Left renal cortex interstitium (tissue), 4 donors: ENCODE measurements around the gene LRRC4C. TPM values are rescaled to one million over a fixed set of nuclear protein-coding genes. Genes with fewer than 3 reads are reported as not detected.
"Not testable (repeated sequence)": the region's sequence is repeated elsewhere in the genome, so short reads cannot be mapped to it uniquely, and the experiment has no call there.

Experiments used
- DNase-seq, 4 donors: peaks; one replicate each; pipeline ENCODE4 v3.0.0-alpha.2; 2013; ENCODE audit warnings: low read depth in 4 of 4, low spot score in 2 of 4, missing footprints in 1 of 4
- polyA plus RNA-seq, 4 donors: library from polyadenylated mRNA; unstranded; fragments of 120-200 nt; gene quantifications; one replicate each; pipeline ENCODE4 v1.2.1, GENCODE V29; 2013; ENCODE audit not compliant: insufficient read length in 4 of 4

LRRC4C gene
- polyA plus RNA-seq, 4 donors, result 12.8 to 15.3 (median 14.6) TPM

DNA sequence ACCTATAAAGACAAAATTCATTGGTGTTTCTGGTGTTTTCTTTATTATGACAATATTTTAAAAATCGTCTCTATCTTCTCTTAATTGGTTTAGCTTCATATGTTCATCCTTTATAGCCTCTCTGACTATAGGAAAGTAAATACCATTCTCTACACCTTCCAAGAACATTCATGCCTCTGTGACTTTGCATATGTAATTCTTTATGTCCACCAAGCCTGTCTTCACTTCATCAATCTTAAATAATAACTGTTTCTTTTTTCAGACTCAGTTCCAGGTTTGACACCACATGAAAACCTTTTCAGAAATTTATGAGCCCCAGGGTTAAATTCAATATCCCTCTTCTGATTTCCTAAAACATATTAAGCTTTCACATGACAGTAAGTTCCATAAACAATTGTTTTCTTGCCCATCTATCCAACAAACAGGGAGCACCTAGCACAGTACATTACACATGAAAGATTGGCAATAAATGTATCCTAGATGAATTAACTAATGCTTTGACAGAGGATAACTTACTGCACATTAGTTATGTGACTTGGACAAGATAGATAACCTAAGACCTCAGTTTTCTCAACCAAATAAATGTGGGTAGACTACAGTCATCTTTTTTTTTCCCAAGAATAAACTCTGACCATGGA is 886.1 kb downstream of the LRRC4C start:
- no peak for DNase-seq

DNA sequence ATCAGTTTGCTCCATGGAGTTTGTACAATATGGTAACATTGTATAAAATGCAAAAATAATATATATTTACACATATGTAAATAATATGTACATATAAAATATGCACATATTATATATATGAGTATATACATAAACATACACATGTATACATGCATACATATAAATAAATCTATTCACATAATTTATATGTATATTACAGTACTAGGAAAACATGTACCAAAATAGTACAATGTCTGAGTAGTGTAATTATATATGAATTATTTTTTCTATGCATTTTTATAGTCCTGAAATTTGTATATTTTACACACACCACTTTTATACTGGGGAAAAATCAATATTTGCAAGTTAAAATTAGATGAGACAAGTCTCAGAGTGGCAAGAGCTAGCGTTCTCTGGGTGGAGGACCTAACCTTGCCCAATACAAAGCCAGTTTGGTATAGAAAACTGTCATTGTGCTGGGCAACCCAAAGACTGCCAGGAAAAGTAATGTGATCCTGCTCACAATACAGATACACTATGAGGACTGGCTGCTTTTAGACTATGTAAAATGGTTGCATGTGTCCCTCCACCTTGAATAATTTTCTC is 889.4 kb downstream of the LRRC4C start:
- DNase-seq, result no peak

DNA sequence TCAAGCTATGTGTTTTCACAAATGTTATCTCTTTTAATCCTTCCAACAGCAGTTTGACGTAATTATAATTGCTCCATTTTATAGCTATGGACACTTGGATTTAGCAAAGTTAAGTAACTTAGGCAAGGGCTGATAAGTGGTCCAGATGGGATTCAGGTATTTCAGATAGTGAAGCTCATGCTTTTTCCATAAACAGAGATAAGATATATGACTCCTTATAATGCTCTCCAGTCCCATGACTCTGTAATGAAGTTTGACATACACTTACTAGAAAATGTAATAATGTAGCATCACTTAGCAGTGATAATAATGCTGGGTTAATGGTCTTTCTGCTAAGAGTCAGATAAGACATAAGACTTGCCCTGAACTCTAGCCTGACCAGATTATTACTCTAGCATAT is 892.1 kb downstream of the LRRC4C start:
- no peak for DNase-seq

DNA sequence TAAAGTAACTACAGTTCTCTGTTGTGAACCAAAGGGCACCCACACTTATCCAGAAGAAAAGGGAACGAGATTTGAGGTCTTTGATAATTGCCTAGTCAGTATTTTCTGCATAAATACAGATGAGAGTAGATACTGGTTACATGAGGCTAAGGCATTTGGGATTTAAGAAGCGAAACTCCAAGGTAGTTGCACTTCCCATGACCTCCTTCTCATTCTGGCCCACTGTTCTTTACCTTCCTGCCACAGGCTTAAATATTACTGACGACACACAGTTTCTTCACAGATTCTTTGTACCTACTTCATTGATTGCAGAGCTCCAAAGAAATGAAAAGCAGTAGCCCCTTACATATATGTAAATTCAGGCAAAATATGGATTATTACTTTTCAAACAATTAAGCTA is 915.3 kb downstream of the LRRC4C start:
- no peak for DNase-seq

DNA sequence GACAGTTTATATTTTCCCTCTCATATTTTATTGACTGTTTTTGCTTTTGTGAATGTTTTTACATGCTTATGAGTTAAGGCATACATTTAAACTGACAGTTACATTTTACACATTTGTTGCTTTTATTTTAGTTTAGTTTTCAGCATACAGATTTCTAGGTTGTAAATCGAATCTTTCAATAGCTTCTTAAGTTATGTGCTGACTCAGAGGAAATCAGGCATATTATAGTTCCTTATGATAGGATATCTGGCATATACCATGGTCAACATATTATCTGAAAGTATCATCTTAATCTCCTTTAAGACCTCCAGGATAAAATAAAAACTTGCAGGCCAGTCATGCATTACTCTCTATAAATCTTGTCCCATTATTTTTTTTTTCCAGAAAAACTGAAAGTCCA is 916.6 kb downstream of the LRRC4C start:
- DNase-seq, result no peak

DNA sequence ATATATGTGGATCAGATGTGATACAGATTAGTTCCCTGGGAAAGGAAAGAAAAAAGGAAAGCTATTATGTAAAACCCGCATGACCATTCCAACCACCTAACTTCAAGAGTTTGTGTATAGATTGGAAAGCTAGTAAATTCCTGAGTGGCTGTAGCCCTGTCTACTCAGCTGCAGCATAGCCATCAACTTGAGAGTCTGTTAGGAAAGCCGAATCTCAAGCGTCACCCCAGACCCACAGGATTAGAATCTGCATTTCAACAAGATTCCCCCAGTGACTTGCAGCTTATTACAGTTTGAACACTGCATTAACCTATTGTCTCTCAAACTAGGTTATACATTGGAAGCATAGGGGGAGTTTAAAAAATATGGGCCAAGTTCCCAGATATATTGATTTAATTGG is 921.7 kb downstream of the LRRC4C start:
- DNase-seq, result no peak

DNA sequence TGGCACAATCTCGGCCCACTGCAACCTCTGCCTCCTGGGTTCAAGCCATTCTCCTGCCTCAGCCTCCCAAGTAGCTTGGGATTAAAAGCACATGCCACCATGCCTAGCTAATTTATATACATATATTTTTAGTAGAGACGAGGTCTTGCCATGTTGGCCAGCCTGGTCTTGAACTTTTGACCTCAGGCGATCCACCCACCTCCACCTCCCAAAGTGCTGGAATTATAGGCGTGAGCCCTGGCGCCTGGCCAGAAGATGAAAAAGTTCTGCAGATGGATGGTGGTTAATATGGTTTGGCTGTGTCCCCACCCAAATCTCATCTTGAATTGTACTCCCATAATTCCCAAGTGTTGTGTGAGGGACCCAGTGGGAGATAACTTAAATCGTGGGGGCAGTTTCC is 937.4 kb downstream of the LRRC4C start:
- DNase-seq, result not testable (repeated sequence)

DNA sequence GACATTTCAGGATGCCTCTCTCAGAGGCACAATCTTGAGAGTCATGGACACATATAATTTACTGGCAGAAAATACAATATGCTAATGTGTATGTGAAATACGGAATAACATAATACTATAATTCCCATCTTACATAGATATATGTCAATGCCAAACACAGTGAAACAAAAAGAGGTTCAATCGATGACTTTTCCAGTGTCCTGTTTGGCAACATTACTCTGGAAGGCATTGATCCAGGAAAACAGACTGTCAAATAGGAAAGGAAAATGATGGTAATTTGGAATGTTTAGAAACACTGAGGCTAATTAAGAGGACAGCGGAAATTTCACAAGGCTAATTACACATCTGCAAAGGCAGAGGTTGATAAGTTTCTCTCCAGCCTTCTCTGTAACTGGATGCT is 942.3 kb downstream of the LRRC4C start:
- no peak for DNase-seq

DNA sequence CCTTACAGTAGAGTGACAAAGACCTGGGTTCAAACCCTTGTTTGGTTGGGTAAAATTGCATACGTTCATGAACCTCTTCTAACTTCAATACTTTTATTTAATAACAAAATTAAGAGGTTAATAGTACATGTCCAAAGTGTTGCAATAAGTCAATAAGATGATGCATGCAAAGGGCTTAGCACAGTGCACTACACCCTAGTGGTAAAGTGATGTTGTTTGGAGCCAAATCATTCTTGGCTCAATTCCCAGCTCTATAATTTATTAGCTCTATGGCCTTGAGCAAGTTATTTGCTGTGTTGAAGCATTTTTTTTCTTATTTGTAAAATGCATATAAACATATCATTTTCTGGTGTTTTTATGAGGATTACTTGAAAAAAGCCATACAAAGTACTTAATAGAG is 945.3 kb downstream of the LRRC4C start:
- DNase-seq, result peak in 3 of 4 donors; percentile 8 to 20 (median 11)

DNA sequence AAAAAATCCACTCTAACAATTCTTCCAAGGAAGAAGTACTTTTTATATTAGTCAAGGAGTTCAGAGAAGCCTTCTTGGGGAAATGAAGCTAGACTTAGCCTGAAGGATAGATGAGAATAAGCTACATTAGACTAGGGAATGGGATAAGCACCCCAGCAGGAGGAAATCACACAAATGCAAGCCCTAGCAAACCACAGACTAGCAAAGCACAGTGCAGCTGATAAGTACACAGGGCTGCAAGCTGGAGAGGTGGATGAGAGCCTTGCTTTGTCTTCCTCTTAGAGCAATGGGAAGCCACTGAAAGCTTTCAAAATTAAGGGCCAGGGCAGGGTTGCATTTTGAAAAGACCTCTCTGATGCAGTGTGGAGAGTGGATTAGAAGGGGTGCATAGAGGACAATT is 946.2 kb downstream of the LRRC4C start:
- DNase-seq, result no peak

DNA sequence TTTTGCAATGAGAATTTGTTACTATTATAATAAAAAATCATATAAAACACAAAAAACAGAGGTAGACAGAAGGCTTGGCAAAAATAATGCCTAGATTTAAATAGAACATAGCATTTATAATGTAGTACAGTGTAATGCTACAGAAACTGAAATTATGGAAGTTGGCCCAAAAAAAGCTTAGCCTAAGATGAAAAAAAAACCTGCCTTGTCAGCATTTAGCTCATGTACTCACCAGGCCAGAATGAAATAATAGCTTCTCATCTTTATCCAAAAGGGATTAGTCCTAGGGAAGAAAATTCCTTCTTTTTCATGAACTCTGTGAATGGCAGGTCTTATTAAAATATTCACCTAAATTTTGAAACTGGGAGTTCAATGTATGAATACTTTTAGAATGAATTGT is 951.1 kb downstream of the LRRC4C start:
- DNase-seq, result no peak

DNA sequence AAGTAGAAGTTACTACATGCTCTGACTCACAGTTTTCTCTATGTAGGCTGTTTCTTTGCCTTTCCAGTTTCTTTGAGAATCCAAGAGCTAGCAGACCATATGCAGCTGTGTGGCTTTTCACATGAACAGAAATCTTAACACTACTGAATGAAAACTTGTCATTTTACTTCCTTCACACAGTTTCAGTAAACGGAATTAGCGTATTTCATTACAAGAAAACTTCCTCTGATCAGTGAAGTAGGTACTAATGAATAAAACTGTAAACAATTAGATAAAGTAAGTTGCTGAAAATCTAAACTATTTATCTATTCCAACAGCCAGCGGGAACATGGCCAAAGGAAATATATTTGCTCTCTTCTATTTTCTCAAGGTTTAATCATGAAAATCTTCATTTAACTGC is 953.2 kb downstream of the LRRC4C start:
- DNase-seq, result no peak

DNA sequence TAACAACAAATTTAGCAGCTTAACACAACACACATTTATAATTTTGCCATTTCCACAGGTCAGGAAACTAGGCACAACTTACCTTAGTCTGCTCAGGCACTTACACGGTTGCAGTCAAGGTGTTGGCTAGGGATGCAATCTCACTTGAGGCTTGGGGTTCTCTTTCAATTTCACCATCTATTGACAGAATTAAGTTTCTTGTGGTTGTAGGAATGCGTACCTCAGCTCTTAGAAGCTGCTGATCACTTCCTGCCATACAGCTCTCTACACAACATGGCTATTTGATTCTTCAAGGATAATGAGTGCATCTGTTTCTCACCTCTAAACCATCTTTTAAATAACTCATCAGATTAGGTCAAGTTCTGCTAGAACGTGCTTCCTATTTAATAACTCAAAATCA is 968.1 kb downstream of the LRRC4C start:
- no peak for DNase-seq

DNA sequence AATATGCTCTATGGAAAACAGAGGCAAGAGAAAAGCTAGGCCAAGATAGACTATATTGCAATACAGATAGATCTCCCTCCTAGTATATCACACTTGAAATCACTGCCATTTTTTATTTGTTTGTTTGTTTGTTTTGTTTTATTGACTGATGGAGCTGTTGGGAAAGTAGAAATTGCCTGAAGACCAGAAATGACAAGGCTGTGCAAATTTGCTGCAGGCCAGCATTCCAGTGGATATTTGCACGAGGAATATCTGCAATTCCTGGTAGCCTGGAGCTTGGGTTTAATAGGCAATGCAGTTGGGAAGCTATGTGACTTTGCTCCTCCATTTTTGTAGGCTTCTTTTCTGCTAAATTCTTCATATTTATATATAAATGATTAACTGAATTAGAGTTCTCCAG is 991.7 kb downstream of the LRRC4C start:
- DNase-seq, result no peak

DNA sequence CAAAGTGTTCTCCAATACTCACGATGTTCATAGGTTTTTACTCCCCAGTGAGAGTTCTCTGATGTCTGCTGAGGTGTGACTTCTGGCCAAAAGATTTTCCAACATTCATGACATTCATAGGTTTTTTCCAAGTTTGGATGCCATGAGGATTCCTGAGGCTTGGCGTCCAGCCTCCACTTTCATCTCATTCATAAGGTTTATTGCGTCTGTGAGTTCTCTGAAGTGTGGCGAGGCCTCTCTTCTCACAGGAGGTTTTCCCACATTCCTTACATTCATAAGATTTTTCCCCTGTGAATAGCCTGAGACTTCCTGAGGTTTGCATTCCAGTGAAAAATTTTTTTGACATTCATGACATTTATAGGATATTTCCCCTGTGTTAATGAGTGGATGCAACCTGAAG is 1014.1 kb downstream of the LRRC4C start:
- DNase-seq, result no peak

DNA sequence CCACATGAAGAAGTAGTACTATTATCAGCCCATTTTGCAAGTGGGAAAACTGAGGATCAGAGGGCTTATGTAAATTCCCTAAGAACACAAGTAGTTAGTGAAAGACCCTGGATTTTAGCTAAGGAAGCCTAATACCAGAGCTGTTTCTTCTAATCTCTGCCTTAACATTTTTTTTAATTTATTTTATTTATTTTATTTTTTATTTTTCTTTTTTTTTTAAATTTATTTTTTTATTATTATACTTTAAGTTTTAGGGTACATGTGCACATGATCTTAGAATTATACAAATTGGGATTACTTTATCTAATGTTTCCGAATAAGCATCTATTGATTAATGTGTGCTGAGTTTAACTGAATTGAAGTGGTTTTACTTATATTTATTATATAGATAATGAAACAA is 1015.3 kb downstream of the LRRC4C start:
- no peak for DNase-seq

DNA sequence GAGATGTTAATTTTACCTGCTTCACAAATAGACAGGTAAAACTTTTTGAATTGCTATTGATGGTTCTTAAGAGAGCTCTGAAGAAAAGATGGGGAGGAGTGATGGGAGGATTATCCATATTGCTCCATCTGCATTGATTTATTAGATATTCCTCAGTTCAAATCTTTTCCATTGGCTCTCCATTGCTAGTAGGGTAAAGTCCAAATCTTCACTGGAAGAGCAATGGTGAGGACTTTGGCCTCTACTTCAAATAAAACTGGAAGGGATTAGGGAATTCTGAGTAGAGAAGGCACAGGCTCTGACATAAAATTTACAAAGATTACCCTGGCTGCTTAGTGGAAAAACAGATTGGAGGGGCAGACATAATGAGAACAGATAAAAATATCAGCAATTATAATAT is 1024.1 kb downstream of the LRRC4C start:
- DNase-seq, result no peak

DNA sequence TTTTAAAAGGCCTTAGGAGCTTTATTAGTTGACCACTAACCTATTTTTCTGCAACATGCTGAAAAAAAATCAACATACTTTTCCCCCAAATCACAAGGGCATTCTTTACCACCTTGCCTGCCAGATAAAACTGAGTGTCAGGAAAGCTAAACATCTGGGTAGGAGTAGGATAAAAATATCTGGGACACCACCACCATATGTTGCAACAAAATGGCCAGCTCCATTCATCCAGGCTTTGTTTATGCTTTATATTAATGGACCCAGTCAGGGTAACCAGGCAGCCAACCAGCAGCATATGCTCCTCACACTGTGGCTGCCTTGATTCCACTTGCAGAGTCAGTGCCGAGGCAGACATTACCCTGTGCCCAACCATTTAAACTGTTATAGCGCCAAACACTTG is 1024.5 kb downstream of the LRRC4C start:
- DNase-seq, result no peak

DNA sequence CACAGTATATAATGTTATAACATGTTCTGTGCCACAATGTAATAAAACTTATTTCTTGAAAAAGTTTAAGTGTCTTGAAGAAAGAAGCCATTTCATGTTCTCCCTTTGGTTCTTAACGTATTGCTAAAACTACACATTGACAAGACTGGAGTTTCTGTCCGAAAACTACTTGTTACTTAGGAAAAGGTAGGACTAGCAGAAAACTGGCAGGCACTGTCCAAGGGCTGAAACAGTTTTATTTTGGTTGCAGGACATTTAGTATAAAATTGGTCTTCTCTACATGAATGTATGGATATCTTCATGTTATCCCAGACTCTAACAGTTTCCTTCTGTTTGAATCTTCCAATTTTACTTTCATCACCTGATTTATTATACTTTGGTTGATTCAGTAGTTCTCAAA is 1027.1 kb downstream of the LRRC4C start:
- DNase-seq, result no peak

DNA sequence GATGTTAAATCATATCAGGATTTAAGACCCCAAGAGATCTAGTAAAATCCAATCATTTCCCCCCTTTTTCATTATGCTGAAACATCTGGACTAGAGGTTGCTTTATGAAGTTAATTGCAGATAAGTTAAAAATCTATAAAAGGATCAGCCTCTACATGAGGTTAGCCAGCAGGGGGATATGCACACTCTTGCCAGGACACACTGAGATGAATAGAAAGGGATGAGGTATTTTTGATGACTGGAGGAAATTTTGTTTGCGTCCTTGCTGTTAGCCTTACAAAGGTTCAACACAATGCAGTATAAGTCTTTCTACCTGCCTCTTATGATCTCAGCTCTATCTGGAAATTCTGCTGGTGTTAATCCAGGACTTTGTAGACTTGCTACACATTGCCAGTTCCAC is 1034.3 kb downstream of the LRRC4C start:
- DNase-seq, result no peak

DNA sequence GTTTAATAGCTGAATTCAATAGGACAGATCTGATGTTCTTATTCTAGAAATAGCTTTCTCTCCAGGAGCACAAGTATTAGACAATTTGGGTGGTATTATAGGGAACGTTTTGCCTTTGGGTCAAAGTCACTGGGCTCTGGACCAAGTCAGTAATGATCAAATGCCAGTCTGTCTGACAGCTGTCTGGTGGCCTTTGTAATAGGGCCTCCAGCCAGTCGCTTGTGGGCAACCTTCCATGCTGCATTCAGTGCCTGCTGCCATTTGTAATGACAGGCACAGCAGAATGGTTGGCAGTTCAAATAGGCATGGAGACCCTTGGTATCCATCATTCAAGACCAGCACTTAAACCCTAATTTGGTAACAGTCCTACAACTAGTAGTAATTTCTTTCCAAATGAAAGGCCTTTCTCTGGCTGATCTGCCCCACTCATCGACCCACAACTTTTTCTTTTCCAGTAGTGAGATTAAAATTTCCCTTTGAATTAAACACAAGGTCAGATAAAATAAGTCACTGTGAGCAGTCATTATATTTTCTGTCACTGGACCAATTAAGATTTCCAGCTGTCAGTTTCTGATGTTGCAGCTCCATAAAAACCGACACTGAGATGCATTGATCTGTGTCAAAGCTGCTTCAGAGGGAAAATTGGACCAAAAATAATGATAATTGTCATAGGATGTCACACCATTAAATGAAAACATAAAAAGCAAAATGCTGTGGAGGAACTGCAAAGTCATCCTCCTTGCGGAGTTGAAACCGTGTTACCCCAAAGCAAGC is 1038.1 kb downstream of the LRRC4C start:
- DNase-seq, result no peak

DNA sequence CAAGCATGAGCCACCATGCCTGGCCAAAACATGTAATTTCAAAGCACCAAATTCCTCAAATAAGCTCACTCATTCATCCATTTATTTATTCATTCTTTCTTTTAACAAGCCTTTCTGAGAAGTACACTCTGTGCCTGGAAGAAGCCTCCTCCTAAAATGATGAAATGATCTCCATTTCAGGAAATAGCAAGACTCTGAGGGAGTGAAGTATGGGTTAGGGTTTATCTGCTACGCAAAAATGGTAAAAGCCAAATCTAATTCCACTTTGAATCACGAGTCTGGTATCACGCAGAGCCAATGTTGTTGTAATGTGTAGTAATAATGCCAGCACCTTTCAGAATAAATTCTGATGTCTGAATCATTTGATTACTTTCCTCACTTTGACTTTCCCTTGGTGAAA is 1041.8 kb downstream of the LRRC4C start:
- no peak for DNase-seq
